Endothelial cell of umbilical vein (primary cell): ENCODE data around the gene DRC7. TPM values are rescaled to one million over a fixed set of nuclear protein-coding genes. Genes with fewer than 3 reads are reported as not detected.

Source experiments
- BruUV-seq: library from RNA; stranded (reverse); fragments of 400-500 nt; replicated peaks from 2 replicates; lab custom pipeline; 2021; lab: Mats Ljungman, UMichigan
- CTCF ChIA-PET: fragments of 300-600, 350-600 bp; sonication (Branson Sonifier 250); formaldehyde crosslinking; loops from one replicate; lab custom pipeline; 2021; ENCODE audit warnings: antibody characterized with exemption, inconsistent platforms; lab: Charles Lee
- POLR2A ChIA-PET: fragments of 300-600, 350-600 bp; sonication (Branson Sonifier 250); formaldehyde crosslinking; loops from one replicate; lab custom pipeline; 2021; ENCODE audit warnings: antibody characterized with exemption, inconsistent platforms; lab: Charles Lee
- DNase-seq: peaks from one replicate; pipeline ENCODE4 v3.0.0-alpha.2; 2011; ENCODE audit warnings: low read depth, low spot score
- FAIRE-seq: peaks from 2 replicates; lab custom pipeline; 2011; peaks lifted over from hg19 to GRCh38; lab: Jason Lieb, UNC
- H2AFZ ChIP-seq: 2 replicates; pipeline ENCODE4 v1.6.0; 2012; ENCODE audit warnings: low read depth, low read length, control low read depth, inconsistent platforms
- H3K27ac ChIP-seq: 2 replicates; pipeline ENCODE4 v1.5.1; 2011; ENCODE audit warnings: low read depth, mild to moderate bottlenecking, control low read depth, low read length, moderate library complexity; ENCODE audit not compliant: insufficient read depth
- H3K27me3 ChIP-seq, 2 experiments: 2 replicates each; pipeline versions ENCODE4 v1.6.0 to v1.6.1; 2011; ENCODE audit warnings: low read length in 2 of 2, mixed read lengths in 1 of 2; ENCODE audit not compliant: control insufficient read depth in 2 of 2, insufficient read depth in 2 of 2
- H3K36me3 ChIP-seq, 2 experiments: 2 replicates in 1 of 2; 3 replicates in 1 of 2; pipeline ENCODE4 v1.5.1; 2011; ENCODE audit warnings: low read length in 2 of 2, mild to moderate bottlenecking in 1 of 2, moderate library complexity in 1 of 2; ENCODE audit not compliant: control insufficient read depth in 2 of 2, insufficient read depth in 2 of 2; ENCODE audit errors: extremely low read depth in 1 of 2
- H3K4me1 ChIP-seq: 3 replicates; pipeline ENCODE4 v1.5.1; 2011; ENCODE audit warnings: mild to moderate bottlenecking, low read length; ENCODE audit not compliant: control insufficient read depth, insufficient read depth; ENCODE audit errors: extremely low read depth
- H3K4me2 ChIP-seq: 2 replicates; pipeline ENCODE4 v1.6.1; 2011; ENCODE audit warnings: low read length, control low read depth, mixed read lengths; ENCODE audit not compliant: insufficient read depth
- H3K4me3 ChIP-seq, 3 experiments: fragments of 200-600 bp in 1 of 3; sonication (generic), shearing (Covaris generic) in 1 of 3; replicated peaks in 1 of 3; 2 replicates each; pipeline ENCODE4 v1.5.1; 2011 to 2016; ENCODE audit warnings: control low read depth in 3 of 3, low read length in 3 of 3, mild to moderate bottlenecking in 2 of 3, inconsistent platforms in 1 of 3, low read depth in 1 of 3, moderate library complexity in 1 of 3; ENCODE audit not compliant: insufficient read depth in 1 of 3
- H3K79me2 ChIP-seq: 2 replicates; pipeline ENCODE4 v1.6.0; 2012; ENCODE audit warnings: low read length, inconsistent platforms; ENCODE audit not compliant: control insufficient read depth, insufficient read depth
- H3K9ac ChIP-seq: replicated peaks from 2 replicates; pipeline ENCODE3; 2011; ENCODE audit warnings: low read length, control low read depth; ENCODE audit not compliant: insufficient read depth; ENCODE audit errors: extremely low read depth
- H3K9me1 ChIP-seq: replicated peaks from 3 replicates; pipeline ENCODE4 v1.6.0; 2011; ENCODE audit warnings: mild to moderate bottlenecking, low read length; ENCODE audit not compliant: control insufficient read depth, insufficient read depth; ENCODE audit errors: extremely low read depth
- H3K9me3 ChIP-seq: replicated peaks from 2 replicates; pipeline ENCODE4 v1.5.1; 2012; ENCODE audit warnings: low read length, inconsistent platforms; ENCODE audit not compliant: control insufficient read depth, insufficient read depth
- H4K20me1 ChIP-seq: replicated peaks from 2 replicates; pipeline ENCODE3; 2011; ENCODE audit warnings: mild to moderate bottlenecking, low read length; ENCODE audit not compliant: control insufficient read depth, insufficient read depth; ENCODE audit errors: extremely low read depth
- EZH2 ChIP-seq: IDR thresholded peaks from 2 replicates; pipeline ENCODE4 v1.6.1; 2012; ENCODE audit warnings: borderline replicate concordance, low read depth, mild to moderate bottlenecking, moderate library complexity, low read length, inconsistent platforms; ENCODE audit not compliant: severe bottlenecking
- FOS ChIP-seq: IDR thresholded peaks from 2 replicates; pipeline ENCODE4 v1.6.1; 2011; ENCODE audit warnings: mild to moderate bottlenecking, low read length, moderate library complexity, borderline replicate concordance; ENCODE audit not compliant: insufficient read depth
- GATA2 ChIP-seq: IDR thresholded peaks from 2 replicates; pipeline ENCODE4 v1.7.0; 2011; ENCODE audit warnings: low read depth, mild to moderate bottlenecking, moderate library complexity, mixed read lengths, low read length; ENCODE audit not compliant: insufficient read length, insufficient read depth
- JUN ChIP-seq: IDR thresholded peaks from 2 replicates; pipeline ENCODE4 v1.6.1; 2011; ENCODE audit warnings: borderline replicate concordance, low read depth; ENCODE audit not compliant: insufficient read length, insufficient read depth
- MYC ChIP-seq: IDR thresholded peaks from one replicate; pipeline ENCODE4 v1.6.1; 2011; ENCODE audit warnings: mild to moderate bottlenecking, low read depth, low read length
- POLR2A ChIP-seq: IDR thresholded peaks from 2 replicates; pipeline ENCODE4 v1.6.1; 2012; ENCODE audit warnings: low read depth, mild to moderate bottlenecking, control low read depth, low read length
- POLR2AphosphoS5 ChIP-seq: IDR thresholded peaks from 2 replicates; pipeline ENCODE4 v1.6.1; 2012; ENCODE audit warnings: low read depth, mild to moderate bottlenecking, control low read depth, low read length, moderate library complexity; ENCODE audit not compliant: insufficient read depth
- dilution Hi-C: fragments of 300-500 bp; cut with MboI; formaldehyde crosslinking; loops from one replicate; pipeline ENCODE4 v1.15.0; 2019; ENCODE audit warnings: low sequenced_read_pairs; ENCODE audit not compliant: extremely low pct_ligation_motif_present
- intact Hi-C: fragments of 100-400 bp; cut with micrococcal nuclease; formaldehyde crosslinking; loops from one replicate; pipeline ENCODE4 v1.10.0; 2022
- polyA plus RNA-seq, 4 experiments: library from polyadenylated mRNA; depleted of rRNA in 3 of 4; stranded (reverse) in 3 of 4; unstranded in 1 of 4; fragments of >200 nt; gene quantifications; 2 replicates each; pipeline versions ENCODE4 v1.2.1 to v1.2.3, GENCODE V29; 2011 to 2012; ENCODE audit warnings: missing spikeins in 1 of 4
- total RNA-seq: library from RNA; stranded (reverse); gene quantifications from 2 replicates; pipeline ENCODE4 v1.2.3, GENCODE V29; 2021
- TF ChIP-seq, protein P1 (sequence below): IDR thresholded peaks from 2 replicates; pipeline ENCODE4 v1.6.1; 2011; ENCODE audit not compliant: insufficient read depth, insufficient read length
- TF ChIP-seq, protein P2 (sequence below), 2 donors: IDR thresholded peaks; 1 replicate in 1 of 2; 2 replicates in 1 of 2; pipeline ENCODE4 v1.5.1; 2011; ENCODE audit warnings: low read length in 2 of 2, mild to moderate bottlenecking in 2 of 2, moderate library complexity in 2 of 2, control low read depth in 1 of 2, inconsistent platforms in 1 of 2, low read depth in 1 of 2; ENCODE audit not compliant: insufficient read depth in 1 of 2; ENCODE audit errors: extremely low read depth in 1 of 2

Gene DRC7
- total and polyA plus RNA-seq, 2 donors (not counting 3 experiments of a cell fraction or from before 2014, with no cell fraction given) = 0.13 to 0.77 TPM

DNA sequence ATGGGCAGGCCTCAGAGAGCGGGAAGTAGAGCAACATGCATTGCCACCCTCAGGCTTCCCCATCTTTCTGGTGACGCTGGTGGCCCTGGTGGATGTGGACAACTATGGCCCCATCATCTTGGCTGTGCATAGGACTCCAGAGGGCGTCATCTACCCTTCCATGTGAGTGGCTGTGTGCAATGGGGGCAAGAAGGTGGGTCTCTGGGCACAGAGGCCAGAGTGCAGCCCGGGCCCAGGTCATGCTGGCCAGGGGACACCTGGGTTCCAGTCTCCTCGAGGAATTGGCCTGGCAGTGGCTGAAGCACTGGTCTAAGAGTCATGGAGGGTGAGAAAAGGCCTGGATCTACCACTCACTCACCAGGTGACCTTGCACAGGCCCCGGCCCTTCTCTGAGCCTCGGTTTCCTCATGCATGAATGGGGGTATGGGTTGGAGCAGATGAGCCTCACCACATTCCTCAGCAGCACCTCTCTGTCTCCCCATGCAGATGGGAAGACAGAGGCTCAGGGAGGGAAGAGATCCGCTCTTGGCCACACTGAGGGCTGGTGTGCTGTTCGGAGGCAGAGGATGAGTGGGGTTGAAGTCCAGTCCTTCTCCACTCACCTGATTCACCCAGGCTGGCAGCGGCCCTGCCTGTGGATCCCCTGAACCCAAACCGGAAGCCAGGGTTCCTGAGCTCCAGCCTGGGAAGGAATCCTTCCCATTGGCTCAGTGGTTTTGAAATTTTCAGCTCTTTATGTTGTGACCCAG lies 33.7 kb upstream of the DRC7 start:
- no peaks in the 10 kb centered on the region for H3K27me3 ChIP-seq
- H3K4me3 ChIP-seq = no peak overlapping the region
- DNase-seq (no peak), FAIRE-seq (no peak)
- H3K36me3 ChIP-seq = peaks cover 2 to 3% of the 10 kb centered on the region in 2 experiments
- H3K9me1 ChIP-seq = no peaks in the 10 kb centered on the region
- no TSS peak for BruUV-seq
- TF ChIP-seq GATA2 = no peak
- TF ChIP-seq MYC = no peak
- TF ChIP-seq, protein P1, sequence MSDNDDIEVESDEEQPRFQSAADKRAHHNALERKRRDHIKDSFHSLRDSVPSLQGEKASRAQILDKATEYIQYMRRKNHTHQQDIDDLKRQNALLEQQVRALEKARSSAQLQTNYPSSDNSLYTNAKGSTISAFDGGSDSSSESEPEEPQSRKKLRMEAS = no peak
- TF ChIP-seq POLR2AphosphoS5 = no peak
- no peak for TF ChIP-seq EZH2
- no peak for TF ChIP-seq JUN
- no peak for TF ChIP-seq FOS
- TF ChIP-seq POLR2A = no peak
- TF ChIP-seq, protein P2, sequence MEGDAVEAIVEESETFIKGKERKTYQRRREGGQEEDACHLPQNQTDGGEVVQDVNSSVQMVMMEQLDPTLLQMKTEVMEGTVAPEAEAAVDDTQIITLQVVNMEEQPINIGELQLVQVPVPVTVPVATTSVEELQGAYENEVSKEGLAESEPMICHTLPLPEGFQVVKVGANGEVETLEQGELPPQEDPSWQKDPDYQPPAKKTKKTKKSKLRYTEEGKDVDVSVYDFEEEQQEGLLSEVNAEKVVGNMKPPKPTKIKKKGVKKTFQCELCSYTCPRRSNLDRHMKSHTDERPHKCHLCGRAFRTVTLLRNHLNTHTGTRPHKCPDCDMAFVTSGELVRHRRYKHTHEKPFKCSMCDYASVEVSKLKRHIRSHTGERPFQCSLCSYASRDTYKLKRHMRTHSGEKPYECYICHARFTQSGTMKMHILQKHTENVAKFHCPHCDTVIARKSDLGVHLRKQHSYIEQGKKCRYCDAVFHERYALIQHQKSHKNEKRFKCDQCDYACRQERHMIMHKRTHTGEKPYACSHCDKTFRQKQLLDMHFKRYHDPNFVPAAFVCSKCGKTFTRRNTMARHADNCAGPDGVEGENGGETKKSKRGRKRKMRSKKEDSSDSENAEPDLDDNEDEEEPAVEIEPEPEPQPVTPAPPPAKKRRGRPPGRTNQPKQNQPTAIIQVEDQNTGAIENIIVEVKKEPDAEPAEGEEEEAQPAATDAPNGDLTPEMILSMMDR (IDR thresholded peaks at IDR 0.05; ENCODE audit: extremely low read depth in 1 of 2, insufficient read depth in 1 of 2, low read depth in 1 of 2, low read length in 2 of 2) = no peak
- no peaks in the 10 kb centered on the region for H3K4me1 ChIP-seq
- H3K9me3 ChIP-seq = no peaks in the 10 kb centered on the region
- CTCF ChIA-PET = interaction anchor here (1.0 to 1.5 kb wide), 2 partner anchors 17 to 203 kb away, joined by 3 read pairs; no protein-coding TSS in a partner anchor
- intact Hi-C loops = no loop called here
- dilution Hi-C loops = no loop called here
- no peak overlapping the region for H3K9ac ChIP-seq
- POLR2A ChIA-PET = no interaction called here
- no peak overlapping the region for H2AFZ ChIP-seq
- no peaks in the 10 kb centered on the region for H4K20me1 ChIP-seq
- no peak overlapping the region for H3K27ac ChIP-seq
- H3K79me2 ChIP-seq = no peaks in the 10 kb centered on the region
- no peak overlapping the region for H3K4me2 ChIP-seq
